ENCODE data around the gene GABARAP. TPM values are rescaled to one million over a fixed set of nuclear protein-coding genes. Genes with fewer than 3 reads are reported as not detected.

GABARAP gene
- total and polyA plus RNA-seq, 2 of the 8 experiments (the other 6 are each of a cell fraction or from before 2014, with no cell fraction given) = 252 to 581 TPM

DNA sequence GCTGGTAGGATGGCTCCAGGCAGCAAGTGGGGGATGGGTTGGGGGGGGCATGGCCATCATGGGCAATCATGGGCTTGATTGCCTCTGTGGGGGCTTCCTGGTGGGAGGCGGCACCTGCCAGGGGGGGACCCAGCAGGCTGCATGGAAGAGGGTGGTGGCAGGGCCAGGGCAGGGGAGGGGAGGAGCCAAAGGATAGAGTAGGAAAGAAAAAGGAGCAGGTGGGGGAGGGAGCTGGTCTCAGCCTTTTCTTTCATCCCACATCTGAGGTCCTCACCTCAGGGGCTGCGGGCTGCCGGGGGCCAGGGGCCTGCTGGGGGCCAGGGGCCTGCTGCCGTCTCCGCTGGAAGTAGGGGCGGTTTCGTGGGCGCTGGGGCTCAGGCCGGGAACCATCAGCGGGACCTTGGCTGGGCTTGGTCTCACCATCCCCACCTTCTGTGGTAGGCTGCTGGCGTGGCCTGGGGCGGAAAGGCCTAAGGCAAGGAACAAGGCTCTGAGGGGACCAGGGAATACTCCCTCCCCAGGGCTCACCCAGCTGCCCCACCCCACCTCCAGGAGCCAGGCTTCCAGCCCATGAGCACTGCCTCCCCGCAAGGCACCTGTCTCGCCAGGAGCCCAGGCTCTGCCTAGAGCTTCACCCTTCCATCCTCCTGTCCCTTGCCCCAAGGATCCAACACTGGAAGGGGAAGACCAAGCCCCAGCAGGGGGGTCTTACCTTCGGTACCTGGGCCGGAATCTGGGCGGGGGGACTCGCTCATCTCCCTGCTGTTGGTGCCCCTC lies 47.2 kb upstream of the GABARAP start (continued):
- TF ChIP-seq CHD7 (IDR thresholded peaks at IDR 0.05; ENCODE audit: insufficient replicate concordance, low read length) (no peak), BCL11A (IDR thresholded peaks at IDR 0.05; ENCODE audit: low read depth in 2 of 2, low read length in 2 of 2) (no peak), EZH2 (IDR thresholded peaks at IDR 0.05; ENCODE audit: low read depth, low read length, severe bottlenecking) (no peak), JUN (IDR thresholded peaks at IDR 0.05; ENCODE audit: low read depth, low read length) (no peak), E2F6 (IDR thresholded peaks at IDR 0.05) (no peak), TAF1 (IDR thresholded peaks at IDR 0.05; ENCODE audit: low read depth, low read length) (no peak), CTBP2 (IDR thresholded peaks at IDR 0.05; ENCODE audit: borderline replicate concordance, insufficient read depth, insufficient read length, low read length) (no peak), GTF2F1 (IDR thresholded peaks at IDR 0.05; ENCODE audit: borderline replicate concordance, low read depth, low read length) (no peak), CBX8 (IDR thresholded peaks at IDR 0.05; ENCODE audit: borderline replicate concordance, low read depth, low read length) (no peak)
